Measurements from ENCODE around the gene CDH12. TPM values are rescaled to one million over a fixed set of nuclear protein-coding genes. Genes with fewer than 3 reads are reported as not detected.

The CDH12 gene
- total RNA-seq, 2 experiments from 2014 or later = not detected

GRCh38 chr5:21844960-21845359, 1008.2 kb downstream of the CDH12 start:
- ChIA-PET CTCF (no interaction called here), POLR2A (no interaction called here)
- Mint-ChIP-seq H3K27me3 (no peaks in the 10 kb centered on the region), H3K27ac (no peak overlapping the region), H3K4me3 (no peak overlapping the region), H3K36me3 (ENCODE audit: low read depth) (no peaks in the 10 kb centered on the region), H3K9me3 (peaks cover 2% of the 10 kb centered on the region), H3K4me1 (no peaks in the 10 kb centered on the region)
- no peak for DNase-seq

DNA sequence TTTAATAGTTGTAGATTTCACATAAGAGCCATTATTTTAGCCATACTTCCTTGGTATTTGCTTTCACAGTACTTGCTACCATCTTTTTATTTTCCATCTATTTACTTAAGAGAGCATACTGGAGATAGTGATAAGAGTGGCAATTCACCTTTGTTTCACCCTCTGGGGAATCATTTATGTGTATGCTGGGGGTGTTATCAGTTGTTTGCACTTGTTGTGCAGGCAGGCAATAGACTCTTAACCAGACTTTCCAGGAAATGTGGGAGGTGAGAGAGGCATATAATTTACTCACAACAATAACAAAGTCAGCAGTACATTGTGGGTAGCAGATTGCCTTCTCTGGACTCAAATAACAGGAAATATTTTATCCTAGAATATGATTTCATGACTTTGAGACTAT, 1018.3 kb downstream of the CDH12 start:
- no peak overlapping the region for H3K4me3 Mint-ChIP-seq
- H3K27ac Mint-ChIP-seq = no peak overlapping the region
- H3K9me3 Mint-ChIP-seq = peaks cover 6% of the 10 kb centered on the region
- ChIA-PET POLR2A (no interaction called here), CTCF (no interaction called here)
- H3K4me1 Mint-ChIP-seq = no peaks in the 10 kb centered on the region
- no peak for DNase-seq
- H3K27me3 Mint-ChIP-seq = no peaks in the 10 kb centered on the region
- no peaks in the 10 kb centered on the region for H3K36me3 Mint-ChIP-seq (ENCODE audit: low read depth)

DNA sequence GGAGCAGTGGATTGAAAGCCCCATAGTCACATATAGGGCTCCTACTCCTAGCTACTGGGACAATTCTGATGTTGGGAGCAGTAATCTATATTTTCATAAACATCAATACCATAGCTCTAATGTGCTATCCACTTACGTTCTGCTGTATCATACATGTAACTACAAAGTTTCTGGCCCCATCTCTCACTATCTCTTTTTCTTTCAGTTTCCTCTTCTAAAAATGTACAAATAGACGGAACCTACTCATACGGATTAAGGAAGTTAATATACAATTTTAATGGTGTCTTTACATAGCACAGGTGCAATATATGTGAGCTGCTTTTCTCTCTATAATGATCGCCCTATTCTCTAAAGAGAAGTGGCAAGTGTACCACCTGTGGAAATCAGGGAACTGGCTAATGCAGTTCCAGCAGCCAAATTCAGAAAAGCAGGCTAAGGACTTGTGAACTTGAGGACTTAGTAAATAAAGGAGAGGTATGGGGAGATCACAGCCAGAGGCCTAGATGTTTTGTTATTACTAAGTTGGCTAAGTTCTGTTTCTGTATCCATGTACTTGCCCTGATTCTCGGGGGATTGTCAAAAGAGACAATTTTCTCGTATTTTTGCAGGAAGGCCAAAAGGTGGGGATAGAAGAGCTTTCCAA, 1021.9 kb downstream of the CDH12 start:
- ChIA-PET CTCF (no interaction called here), POLR2A (no interaction called here)
- Mint-ChIP-seq H3K27me3 (no peaks in the 10 kb centered on the region), H3K4me1 (no peaks in the 10 kb centered on the region), H3K4me3 (no peak overlapping the region), H3K27ac (no peak overlapping the region), H3K9me3 (no peaks in the 10 kb centered on the region), H3K36me3 (ENCODE audit: low read depth) (no peaks in the 10 kb centered on the region)
- DNase-seq = no peak

- peaks cover 2% of the 10 kb centered on the region for H3K9me3 Mint-ChIP-seq
- H3K36me3 Mint-ChIP-seq (ENCODE audit: low read depth) = no peaks in the 10 kb centered on the region
- no peaks in the 10 kb centered on the region for H3K4me1 Mint-ChIP-seq
- H3K4me3 Mint-ChIP-seq = no peak overlapping the region
- no peak for DNase-seq
- ChIA-PET POLR2A (no interaction called here), CTCF (no interaction called here)
- no peak overlapping the region for H3K27ac Mint-ChIP-seq
- no peaks in the 10 kb centered on the region for H3K27me3 Mint-ChIP-seq
Observed at GRCh38 chr5:21826884-21827283, 1026.3 kb downstream of the CDH12 start.

DNA sequence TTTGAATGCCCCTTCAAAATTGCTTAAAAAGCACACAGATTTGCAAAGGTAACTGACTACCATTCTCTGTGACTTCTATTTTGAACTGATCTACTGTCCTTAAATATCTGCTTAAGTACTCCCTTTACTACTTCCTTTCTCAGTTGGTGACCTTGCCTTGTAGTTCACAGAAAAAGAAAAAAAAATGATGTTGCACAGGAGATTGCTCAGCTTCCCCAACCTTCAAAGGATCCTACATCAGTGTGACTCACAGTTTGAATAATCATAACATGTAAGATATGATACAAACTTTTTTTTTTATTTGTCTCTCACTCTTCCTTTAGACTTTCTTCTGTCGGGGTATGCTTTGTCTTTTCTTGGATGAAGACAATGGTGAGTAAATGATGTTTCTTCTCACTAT, 1029.6 kb downstream of the CDH12 start:
- H3K4me1 Mint-ChIP-seq = no peaks in the 10 kb centered on the region
- no peak overlapping the region for H3K4me3 Mint-ChIP-seq
- peaks cover 2% of the 10 kb centered on the region for H3K9me3 Mint-ChIP-seq
- no peak for DNase-seq
- H3K27ac Mint-ChIP-seq = no peak overlapping the region
- H3K36me3 Mint-ChIP-seq (ENCODE audit: low read depth) = no peaks in the 10 kb centered on the region
- CTCF ChIA-PET = no interaction called here
- H3K27me3 Mint-ChIP-seq = no peaks in the 10 kb centered on the region
- POLR2A ChIA-PET = no interaction called here

- POLR2A ChIA-PET = no interaction called here
- peaks cover 2% of the 10 kb centered on the region for H3K9me3 Mint-ChIP-seq
- H3K27ac Mint-ChIP-seq = no peak overlapping the region
- H3K4me1 Mint-ChIP-seq = no peaks in the 10 kb centered on the region
- DNase-seq = no peak
- no peak overlapping the region for H3K4me3 Mint-ChIP-seq
- H3K27me3 Mint-ChIP-seq = no peaks in the 10 kb centered on the region
- CTCF ChIA-PET = no interaction called here
- no peaks in the 10 kb centered on the region for H3K36me3 Mint-ChIP-seq (ENCODE audit: low read depth)
Observed at GRCh38 chr5:21823076-21823574, 1030.0 kb downstream of the CDH12 start.

GRCh38 chr5:21820527-21820926, 1032.6 kb downstream of the CDH12 start:
- DNase-seq = no peak
- H3K27me3 Mint-ChIP-seq = no peaks in the 10 kb centered on the region
- H3K27ac Mint-ChIP-seq = no peak overlapping the region
- H3K4me3 Mint-ChIP-seq = no peak overlapping the region
- ChIA-PET CTCF (no interaction called here), POLR2A (no interaction called here)
- no peaks in the 10 kb centered on the region for H3K36me3 Mint-ChIP-seq (ENCODE audit: low read depth)
- no peaks in the 10 kb centered on the region for H3K4me1 Mint-ChIP-seq
- peaks cover 2% of the 10 kb centered on the region for H3K9me3 Mint-ChIP-seq

DNA sequence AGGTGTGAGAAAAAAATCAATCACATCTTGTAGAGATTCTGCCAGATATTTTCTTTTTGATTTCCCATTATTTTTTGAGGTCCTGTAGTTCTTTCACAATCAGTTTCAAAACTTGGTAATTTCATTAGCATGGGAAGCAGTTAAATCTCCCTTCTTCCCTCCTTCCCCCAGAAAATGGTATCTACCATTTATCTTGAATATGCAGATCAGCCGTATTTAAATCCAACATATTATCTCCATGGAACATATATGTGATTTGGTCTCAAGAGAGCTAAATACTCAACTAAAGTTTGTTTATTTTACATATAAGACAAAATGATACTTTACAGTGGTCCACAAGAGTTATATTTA, 1034.8 kb downstream of the CDH12 start:
- POLR2A ChIA-PET = no interaction called here
- CTCF ChIA-PET = no interaction called here
- H3K4me3 Mint-ChIP-seq = no peak overlapping the region

GRCh38 chr5:21817668-21818369, 1035.3 kb downstream of the CDH12 start:
- ChIA-PET CTCF (no interaction called here), POLR2A (interaction anchor here (0.5 kb wide), 1 partner anchor 1316 kb away, joined by 3 read pairs; no protein-coding TSS in a partner anchor)
- Mint-ChIP-seq H3K27me3 (no peaks in the 10 kb centered on the region), H3K36me3 (ENCODE audit: low read depth) (no peaks in the 10 kb centered on the region), H3K9me3 (no peaks in the 10 kb centered on the region), H3K4me1 (no peaks in the 10 kb centered on the region), H3K27ac (no peak overlapping the region), H3K4me3 (peak overlapping the region; percentile 7)
- DNase-seq = no peak

More for the DNA sequence above, 1034.8 kb downstream of the CDH12 start:
- no peaks in the 10 kb centered on the region for H3K36me3 Mint-ChIP-seq (ENCODE audit: low read depth)
- no peak overlapping the region for H3K27ac Mint-ChIP-seq
- no peaks in the 10 kb centered on the region for H3K27me3 Mint-ChIP-seq
- no peaks in the 10 kb centered on the region for H3K9me3 Mint-ChIP-seq
- H3K4me1 Mint-ChIP-seq = no peaks in the 10 kb centered on the region
- no peak for DNase-seq

DNA sequence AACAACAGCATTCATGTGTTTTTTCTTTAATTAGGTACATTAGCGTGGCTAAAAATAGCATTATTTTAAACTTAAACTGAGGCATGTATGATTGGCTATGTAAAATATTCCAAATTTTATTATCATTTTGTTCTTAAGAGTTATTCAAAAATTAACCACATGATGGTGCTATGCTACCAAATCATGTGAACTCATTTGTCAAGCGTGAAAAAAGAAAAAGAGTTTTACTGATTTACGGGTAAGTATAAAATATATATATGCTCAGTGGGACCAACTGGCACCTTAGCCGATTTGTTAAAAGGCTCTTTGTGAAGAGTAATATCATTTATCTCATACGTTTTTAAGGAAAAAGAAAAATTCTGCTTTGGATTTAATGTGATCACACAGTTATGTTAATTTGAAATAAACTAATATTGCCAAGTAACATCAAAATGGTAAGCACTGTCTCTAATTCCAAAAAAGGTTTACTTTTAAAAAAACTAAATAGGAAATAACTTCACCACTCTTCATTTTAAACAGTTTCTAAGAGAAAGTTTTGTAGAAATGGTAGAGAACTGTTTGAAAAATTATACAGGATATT, 1042.3 kb downstream of the CDH12 start:
- no peaks in the 10 kb centered on the region for H3K9me3 Mint-ChIP-seq
- no peak overlapping the region for H3K27ac Mint-ChIP-seq
- POLR2A ChIA-PET = no interaction called here
- CTCF ChIA-PET = no interaction called here
- H3K4me3 Mint-ChIP-seq = no peak overlapping the region
- no peaks in the 10 kb centered on the region for H3K4me1 Mint-ChIP-seq
- H3K36me3 Mint-ChIP-seq (ENCODE audit: low read depth) = no peaks in the 10 kb centered on the region
- no peak for DNase-seq
- no peaks in the 10 kb centered on the region for H3K27me3 Mint-ChIP-seq

GRCh38 chr5:21809611-21810010, 1043.5 kb downstream of the CDH12 start:
- Mint-ChIP-seq H3K36me3 (ENCODE audit: low read depth) (no peaks in the 10 kb centered on the region), H3K4me3 (no peak overlapping the region), H3K9me3 (no peaks in the 10 kb centered on the region), H3K27me3 (no peaks in the 10 kb centered on the region), H3K27ac (no peak overlapping the region), H3K4me1 (no peaks in the 10 kb centered on the region)
- ChIA-PET POLR2A (no interaction called here), CTCF (no interaction called here)
- no peak for DNase-seq

GRCh38 chr5:21807953-21808352, 1045.2 kb downstream of the CDH12 start:
- H3K27me3 Mint-ChIP-seq = no peaks in the 10 kb centered on the region
- H3K4me3 Mint-ChIP-seq = no peak overlapping the region
- no peak overlapping the region for H3K27ac Mint-ChIP-seq
- no peaks in the 10 kb centered on the region for H3K9me3 Mint-ChIP-seq
- ChIA-PET POLR2A (no interaction called here), CTCF (no interaction called here)
- H3K36me3 Mint-ChIP-seq (ENCODE audit: low read depth) = no peaks in the 10 kb centered on the region
- no peaks in the 10 kb centered on the region for H3K4me1 Mint-ChIP-seq
- no peak for DNase-seq

DNA sequence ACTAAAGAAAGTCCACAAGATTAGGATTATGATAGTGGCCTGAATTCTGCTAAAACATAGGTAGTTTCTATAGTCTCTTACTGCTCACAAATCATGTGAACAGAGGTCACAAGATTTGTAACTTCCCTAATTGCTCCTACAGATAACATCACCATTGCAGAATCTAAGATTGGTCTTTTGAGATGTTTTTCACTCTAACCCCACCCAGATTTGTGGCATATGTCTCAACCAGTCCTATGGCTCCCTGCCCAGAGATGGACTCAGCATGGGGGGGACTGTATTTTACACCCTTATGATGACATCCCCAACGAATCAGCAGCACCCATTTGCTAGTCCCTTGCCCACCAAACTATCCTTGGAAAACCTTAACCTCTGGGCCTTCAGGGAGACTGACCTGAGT, 1046.2 kb downstream of the CDH12 start:
- H3K27ac Mint-ChIP-seq = no peak overlapping the region
- DNase-seq = no peak
- H3K4me1 Mint-ChIP-seq = no peaks in the 10 kb centered on the region
- no peaks in the 10 kb centered on the region for H3K9me3 Mint-ChIP-seq
- ChIA-PET POLR2A (no interaction called here), CTCF (no interaction called here)
- no peak overlapping the region for H3K4me3 Mint-ChIP-seq
- no peaks in the 10 kb centered on the region for H3K27me3 Mint-ChIP-seq
- no peaks in the 10 kb centered on the region for H3K36me3 Mint-ChIP-seq (ENCODE audit: low read depth)

DNA sequence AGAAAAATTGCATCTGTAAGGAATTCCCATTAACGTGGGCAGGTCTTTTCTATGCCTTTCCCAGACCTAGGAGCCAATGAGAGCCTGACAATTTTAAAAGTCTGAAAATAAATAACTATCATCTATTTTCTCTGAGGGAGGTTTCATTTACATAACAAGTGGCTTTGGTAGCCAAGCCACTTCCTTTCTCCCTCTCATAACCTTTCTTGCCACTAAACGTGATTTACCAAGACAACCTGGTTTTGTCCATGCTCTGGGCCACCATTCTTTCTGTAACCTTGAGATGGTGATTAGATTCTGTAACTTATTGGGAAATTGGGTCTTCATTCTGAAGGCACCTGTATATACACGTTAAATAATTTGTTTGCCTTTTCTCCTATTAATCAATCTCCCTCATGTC, 1046.9 kb downstream of the CDH12 start:
- CTCF ChIA-PET = no interaction called here
- Mint-ChIP-seq H3K4me1 (no peaks in the 10 kb centered on the region), H3K27ac (no peak overlapping the region), H3K36me3 (ENCODE audit: low read depth) (no peaks in the 10 kb centered on the region), H3K27me3 (no peaks in the 10 kb centered on the region), H3K4me3 (no peak overlapping the region), H3K9me3 (no peaks in the 10 kb centered on the region)
- DNase-seq = no peak
- POLR2A ChIA-PET = no interaction called here

Measured in activated CD4-positive, alpha-beta T cell treated with anti-CD3 and anti-CD28 coated beads, Interleukin-2, amount 10 ng/mL, durations not matched to agents 7 days and 5 days (primary cell).